ENCODE measurements around the gene NEK4.

Gene NEK4

GRCh38 chr3:52712291-52713212 lies 58.2 kb downstream of the NEK4 start:
- H3K4me3 ChIP-seq, result no peak overlapping the region
- H3K4me2 ChIP-seq, result no peak overlapping the region
- peaks cover 0 to 16% (median 6%) of the 10 kb centered on the region in 11 experiments; a peak in 7 of 22 replicates for H3K9me3 ChIP-seq (replicated peaks in 1 of 11)
- H4K20me1 ChIP-seq, result peaks cover 0 to 7% (median 0%) of the 10 kb centered on the region in 11 experiments; a peak in 2 of 22 replicates
- peaks cover 40 to 71% (median 60%) of the 10 kb centered on the region in 10 experiments for H3K4me1 ChIP-seq
- H3K9ac ChIP-seq, result no peak overlapping the region
- H3K36me3 ChIP-seq, result peaks cover 34 to 81% (median 65%) of the 10 kb centered on the region in 11 experiments
- no peaks in the 10 kb centered on the region for H3K27me3 ChIP-seq
- H3K27ac ChIP-seq, result peak overlapping the region in 2 of 11 experiments; percentile 22 to 50; a peak in 3 of 22 replicates
- TF ChIP-seq Cebpa-rat (IDR thresholded peaks at IDR 0.05), result no peak

GRCh38 chr3:52710512-52710911 lies 60.2 kb downstream of the NEK4 start:
- H4K20me1 ChIP-seq, result peaks cover 0 to 7% (median 0%) of the 10 kb centered on the region in 11 experiments; a peak in 3 of 22 replicates
- H3K36me3 ChIP-seq, result peaks cover 34 to 65% (median 52%) of the 10 kb centered on the region in 11 experiments
- TF ChIP-seq Cebpa-rat (IDR thresholded peaks at IDR 0.05), result no peak
- H3K9ac ChIP-seq, result peak overlapping the region in 3 of 11 experiments; percentile 15 to 45 (median 24); a peak in 3 of 22 replicates
- H3K4me2 ChIP-seq, result peak overlapping the region in 9 of 11 experiments; percentile 18 to 99 (median 45); a peak in 15 of 22 replicates
- peak overlapping the region in 6 of 11 experiments; percentile 10 to 60 (median 40); a peak in 9 of 22 replicates for H3K27ac ChIP-seq
- H3K4me3 ChIP-seq, result no peak overlapping the region
- H3K4me1 ChIP-seq, result peaks cover 40 to 58% (median 51%) of the 10 kb centered on the region in 10 experiments
- peaks cover 0 to 8% (median 5%) of the 10 kb centered on the region in 11 experiments; a peak in 4 of 22 replicates for H3K9me3 ChIP-seq (replicated peaks in 1 of 11)
- H3K27me3 ChIP-seq, result no peaks in the 10 kb centered on the region

GRCh38 chr3:52707585-52707984 lies 63.2 kb downstream of the NEK4 start:
- H3K36me3 ChIP-seq, result peaks cover 31 to 47% (median 42%) of the 10 kb centered on the region in 11 experiments
- H3K4me2 ChIP-seq, result peak overlapping the region; percentile 93 to 99 (median 97)
- peak overlapping the region; percentile 75 to 94 (median 83); a peak in 19 of 20 replicates for H3K4me3 ChIP-seq
- H3K27ac ChIP-seq, result peak overlapping the region in 10 of 11 experiments; percentile 85 to 92 (median 88); a peak in 16 of 22 replicates
- TF ChIP-seq Cebpa-rat (IDR thresholded peaks at IDR 0.05), result no peak
- peak overlapping the region; percentile 87 to 94 (median 92); a peak in 21 of 22 replicates for H3K9ac ChIP-seq
- H3K9me3 ChIP-seq (replicated peaks in 1 of 11), result peaks cover 0 to 8% (median 4%) of the 10 kb centered on the region in 11 experiments; a peak in 4 of 22 replicates
- H3K27me3 ChIP-seq, result no peaks in the 10 kb centered on the region
- peaks cover 46 to 65% (median 55%) of the 10 kb centered on the region in 10 experiments for H3K4me1 ChIP-seq
- H4K20me1 ChIP-seq, result peaks cover 0 to 7% (median 0%) of the 10 kb centered on the region in 11 experiments; a peak in 3 of 22 replicates

- H3K4me1 ChIP-seq, result peaks cover 46 to 71% (median 56%) of the 10 kb centered on the region in 10 experiments
- H3K9ac ChIP-seq, result peak within 1 kb of the TSS; percentile 87 to 94 (median 92)
- H3K4me2 ChIP-seq, result peak within 1 kb of the TSS; percentile 93 to 100 (median 97)
- TF ChIP-seq Cebpa-rat (IDR thresholded peaks at IDR 0.05), result no peak
- H3K36me3 ChIP-seq, result peaks cover 19 to 42% (median 29%) of the 10 kb centered on the region in 11 experiments
- H4K20me1 ChIP-seq, result peaks cover 0 to 7% (median 0%) of the 10 kb centered on the region in 11 experiments; a peak in 3 of 22 replicates
- no peaks in the 10 kb centered on the region for H3K27me3 ChIP-seq
- H3K27ac ChIP-seq, result peak within 1 kb of the TSS; percentile 72 to 92 (median 88)
- H3K9me3 ChIP-seq (replicated peaks in 1 of 11), result no peaks in the 10 kb centered on the region
- peak within 1 kb of the TSS; percentile 75 to 94 (median 83) for H3K4me3 ChIP-seq
Measured at GRCh38 chr3:52705688-52706686, 64.8 kb downstream of the NEK4 start, which contains the start of the genes GLT8D1 and SPCS1. Gene GLT8D1, minus strand, starts transcription at chr3:52705791. Its CDS starts 5,331 bp downstream, at chr3:52700460. Gene SPCS1, plus strand, starts transcription at chr3:52706106. Its CDS starts 141 bp downstream, at chr3:52706247.

- Histone ChIP-seq H4K20me1 (peaks cover 0 to 7% (median 0%) of the 10 kb centered on the region in 11 experiments; a peak in 3 of 22 replicates), H3K4me3 (peak overlapping the region; percentile 75 to 94 (median 83)), H3K36me3 (peaks cover 19 to 40% (median 26%) of the 10 kb centered on the region in 11 experiments), H3K27ac (peak overlapping the region; percentile 72 to 92 (median 88)), H3K27me3 (no peaks in the 10 kb centered on the region), H3K4me1 (peaks cover 43 to 65% (median 52%) of the 10 kb centered on the region in 10 experiments), H3K9me3 (replicated peaks in 1 of 11) (no peaks in the 10 kb centered on the region), H3K4me2 (peak overlapping the region; percentile 93 to 100 (median 97)), H3K9ac (peak overlapping the region; percentile 87 to 94 (median 92))
- no peak for TF ChIP-seq Cebpa-rat (IDR thresholded peaks at IDR 0.05)
Measured at GRCh38 chr3:52705438-52705687, 65.4 kb downstream of the NEK4 start.

- Histone ChIP-seq H3K4me1 (peaks cover 38 to 60% (median 46%) of the 10 kb centered on the region in 10 experiments), H4K20me1 (peaks cover 0 to 7% (median 0%) of the 10 kb centered on the region in 11 experiments; a peak in 4 of 22 replicates), H3K9me3 (replicated peaks in 1 of 11) (no peaks in the 10 kb centered on the region), H3K4me3 (peak overlapping the region; percentile 75 to 94 (median 83)), H3K36me3 (peaks cover 21 to 40% (median 25%) of the 10 kb centered on the region in 11 experiments), H3K4me2 (peak overlapping the region; percentile 93 to 100 (median 97)), H3K27ac (peak overlapping the region; percentile 72 to 92 (median 88)), H3K9ac (peak overlapping the region; percentile 87 to 94 (median 92)), H3K27me3 (no peaks in the 10 kb centered on the region)
- no peak for TF ChIP-seq Cebpa-rat (IDR thresholded peaks at IDR 0.05)
Measured at GRCh38 chr3:52704611-52705437, 65.9 kb downstream of the NEK4 start.

- H4K20me1 ChIP-seq, result peaks cover 0 to 12% (median under 1%) of the 10 kb centered on the region in 11 experiments; a peak in 4 of 22 replicates
- H3K4me1 ChIP-seq, result peaks cover 28 to 49% (median 38%) of the 10 kb centered on the region in 10 experiments
- H3K36me3 ChIP-seq, result peaks cover 12 to 40% (median 24%) of the 10 kb centered on the region in 11 experiments; a peak in 21 of 22 replicates
- no peaks in the 10 kb centered on the region for H3K9me3 ChIP-seq (replicated peaks in 1 of 11)
- H3K4me2 ChIP-seq, result peak overlapping the region; percentile 93 to 100 (median 97)
- H3K4me3 ChIP-seq, result peak overlapping the region in 6 of 10 experiments; percentile 81 to 94 (median 84); a peak in 8 of 20 replicates
- H3K27me3 ChIP-seq, result no peaks in the 10 kb centered on the region
- peak overlapping the region in 9 of 11 experiments; percentile 6 to 94 (median 92); a peak in 11 of 22 replicates for H3K9ac ChIP-seq
- TF ChIP-seq Cebpa-rat (IDR thresholded peaks at IDR 0.05), result no peak
- peak overlapping the region in 9 of 11 experiments; percentile 87 to 92 (median 88); a peak in 11 of 22 replicates for H3K27ac ChIP-seq
Measured at GRCh38 chr3:52703341-52703740, 67.4 kb downstream of the NEK4 start.

Data from BLaER1 treated with 17β-estradiol and CSF1 and Interleukin-3, amounts not matched to agents 10 nM and 100 nM (cell line).